ENCODE results near the gene HRAS. TPM values are rescaled to one million over a fixed set of nuclear protein-coding genes. Genes with fewer than 3 reads are reported as not detected.
"Not testable (repeated sequence)": the region's sequence is repeated elsewhere in the genome, so short reads cannot be mapped to it uniquely, and the experiment has no call there.

The HRAS gene
- total RNA-seq, 1 donor from 2014 or later = 68.3 TPM

DNA sequence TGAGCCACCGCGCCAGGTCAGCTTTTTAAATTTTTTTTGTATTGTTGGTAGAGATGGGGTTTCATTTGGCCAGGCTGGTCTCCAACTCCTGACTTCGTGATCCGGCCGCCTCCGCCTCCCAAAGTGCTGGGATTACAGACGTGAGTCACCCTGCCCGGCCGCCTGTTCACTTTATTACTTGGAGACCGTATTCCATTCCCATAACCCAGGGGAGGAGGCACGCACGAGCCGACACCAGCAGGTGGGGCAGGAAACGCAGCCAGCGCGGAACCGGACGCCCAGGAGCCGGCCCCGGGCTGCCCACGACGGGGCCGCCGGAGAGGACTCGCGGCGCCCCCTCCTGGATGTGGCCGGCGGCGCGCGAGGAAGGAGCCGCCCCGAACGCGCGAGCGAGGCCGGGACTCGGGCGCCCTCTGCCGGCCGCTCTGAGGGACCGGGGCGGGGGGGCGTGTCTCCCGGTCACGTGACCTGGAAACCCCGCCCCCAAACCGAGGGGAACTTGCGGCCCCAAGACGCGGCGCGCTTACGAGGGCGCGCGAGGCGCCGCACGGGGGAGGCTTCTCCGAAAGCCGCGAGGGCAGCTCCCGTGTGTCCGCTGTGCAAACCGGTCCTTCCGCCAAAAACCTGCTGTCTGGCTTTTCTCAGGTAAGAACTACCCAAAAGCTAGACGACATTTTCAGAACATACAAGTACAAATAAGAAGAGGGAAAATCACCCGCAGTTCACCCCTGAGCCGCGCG, 16.7 kb downstream of the HRAS start:
- Mint-ChIP-seq H3K9me3 (ENCODE audit: unreplicated experiment) (no peaks in the 10 kb centered on the region), H3K4me3 (ENCODE audit: unreplicated experiment) (peak overlapping the region; percentile 71), H3K27me3 (ENCODE audit: unreplicated experiment) (no peaks in the 10 kb centered on the region), H3K36me3 (ENCODE audit: unreplicated experiment) (peaks cover 15% of the 10 kb centered on the region), H3K27ac (ENCODE audit: unreplicated experiment) (peak overlapping the region; percentile 81), H3K4me1 (ENCODE audit: unreplicated experiment) (peaks cover 2% of the 10 kb centered on the region)
- peak; percentile 96 for DNase-seq (ENCODE audit: extremely low spot score, unreplicated experiment)
- TF ChIP-seq, protein P1, sequence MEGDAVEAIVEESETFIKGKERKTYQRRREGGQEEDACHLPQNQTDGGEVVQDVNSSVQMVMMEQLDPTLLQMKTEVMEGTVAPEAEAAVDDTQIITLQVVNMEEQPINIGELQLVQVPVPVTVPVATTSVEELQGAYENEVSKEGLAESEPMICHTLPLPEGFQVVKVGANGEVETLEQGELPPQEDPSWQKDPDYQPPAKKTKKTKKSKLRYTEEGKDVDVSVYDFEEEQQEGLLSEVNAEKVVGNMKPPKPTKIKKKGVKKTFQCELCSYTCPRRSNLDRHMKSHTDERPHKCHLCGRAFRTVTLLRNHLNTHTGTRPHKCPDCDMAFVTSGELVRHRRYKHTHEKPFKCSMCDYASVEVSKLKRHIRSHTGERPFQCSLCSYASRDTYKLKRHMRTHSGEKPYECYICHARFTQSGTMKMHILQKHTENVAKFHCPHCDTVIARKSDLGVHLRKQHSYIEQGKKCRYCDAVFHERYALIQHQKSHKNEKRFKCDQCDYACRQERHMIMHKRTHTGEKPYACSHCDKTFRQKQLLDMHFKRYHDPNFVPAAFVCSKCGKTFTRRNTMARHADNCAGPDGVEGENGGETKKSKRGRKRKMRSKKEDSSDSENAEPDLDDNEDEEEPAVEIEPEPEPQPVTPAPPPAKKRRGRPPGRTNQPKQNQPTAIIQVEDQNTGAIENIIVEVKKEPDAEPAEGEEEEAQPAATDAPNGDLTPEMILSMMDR (IDR thresholded peaks at IDR 0.05) = peak; percentile 100

DNA sequence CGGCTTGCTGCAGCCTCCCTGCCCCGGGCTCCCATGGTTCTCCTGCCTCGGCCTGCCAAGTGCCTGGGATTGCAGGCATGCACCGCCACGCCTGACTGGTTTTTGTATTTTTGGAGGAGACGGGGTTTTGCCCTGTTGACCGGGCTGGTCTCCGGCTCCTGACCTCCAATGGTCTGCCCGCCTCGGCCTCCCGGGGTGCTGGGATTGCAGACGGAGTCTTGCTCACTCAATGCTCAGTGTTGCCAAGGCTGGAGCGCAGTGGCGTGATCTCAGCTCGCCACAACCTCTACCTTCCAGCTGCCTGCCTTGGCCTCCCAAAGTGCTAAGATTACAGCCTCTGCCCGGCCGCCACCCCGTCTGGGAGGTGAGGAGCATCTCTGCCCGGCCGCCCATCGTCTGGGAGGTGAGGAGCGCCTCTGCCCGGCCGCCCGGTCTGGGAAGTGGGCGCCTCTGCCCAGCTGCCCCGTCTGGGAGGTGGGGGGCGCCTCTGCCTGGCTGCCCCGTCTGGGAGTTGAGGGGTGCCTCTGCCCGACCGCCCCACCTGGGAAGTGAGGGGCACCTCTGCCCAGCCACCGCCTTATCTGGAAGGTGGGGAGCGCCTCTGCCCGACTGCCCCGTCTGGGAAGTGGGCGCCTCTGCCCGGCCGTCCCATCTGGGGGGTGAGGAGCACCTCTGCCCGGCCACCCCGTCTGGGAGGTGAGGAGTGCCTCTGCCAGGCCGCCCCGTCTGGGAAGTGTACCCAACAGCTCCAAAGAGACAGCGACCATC, 18.3 kb downstream of the HRAS start:
- not testable (repeated sequence) for H3K4me3 Mint-ChIP-seq (ENCODE audit: unreplicated experiment); H3K4me1 Mint-ChIP-seq (ENCODE audit: unreplicated experiment); H3K27me3 Mint-ChIP-seq (ENCODE audit: unreplicated experiment); H3K9me3 Mint-ChIP-seq (ENCODE audit: unreplicated experiment); H3K27ac Mint-ChIP-seq (ENCODE audit: unreplicated experiment)
- DNase-seq (ENCODE audit: extremely low spot score, unreplicated experiment) = peak; percentile 83
- peaks cover 19% of the 10 kb centered on the region for H3K36me3 Mint-ChIP-seq (ENCODE audit: unreplicated experiment)

DNA sequence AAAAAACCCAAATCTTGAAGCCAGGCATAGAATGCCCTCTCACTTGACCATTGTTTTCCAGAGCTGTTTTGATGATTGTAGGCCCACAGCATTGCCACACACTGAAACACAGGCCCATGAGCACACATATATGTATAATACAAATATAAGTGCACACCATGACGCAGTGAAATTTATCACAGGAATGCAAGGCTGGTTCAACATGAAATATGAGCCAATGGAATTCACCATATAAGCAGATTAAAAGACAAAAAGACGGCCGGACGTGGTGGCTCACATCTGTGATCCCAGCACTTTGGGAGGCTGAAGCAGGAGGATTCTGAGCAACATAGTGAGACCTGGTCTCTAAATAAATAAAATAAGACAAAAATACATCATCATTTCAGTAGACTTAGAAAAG, 19.0 kb downstream of the HRAS start:
- H3K36me3 Mint-ChIP-seq (ENCODE audit: unreplicated experiment) = peaks cover 21% of the 10 kb centered on the region
- no peak overlapping the region for H3K27ac Mint-ChIP-seq (ENCODE audit: unreplicated experiment)
- H3K4me3 Mint-ChIP-seq (ENCODE audit: unreplicated experiment) = no peak overlapping the region
- H3K27me3 Mint-ChIP-seq (ENCODE audit: unreplicated experiment) = no peaks in the 10 kb centered on the region
- H3K4me1 Mint-ChIP-seq (ENCODE audit: unreplicated experiment) = peaks cover 2% of the 10 kb centered on the region
- TF ChIP-seq, protein P1 (IDR thresholded peaks at IDR 0.05) = no peak
- no peak for DNase-seq (ENCODE audit: extremely low spot score, unreplicated experiment)
- H3K9me3 Mint-ChIP-seq (ENCODE audit: unreplicated experiment) = no peaks in the 10 kb centered on the region

DNA sequence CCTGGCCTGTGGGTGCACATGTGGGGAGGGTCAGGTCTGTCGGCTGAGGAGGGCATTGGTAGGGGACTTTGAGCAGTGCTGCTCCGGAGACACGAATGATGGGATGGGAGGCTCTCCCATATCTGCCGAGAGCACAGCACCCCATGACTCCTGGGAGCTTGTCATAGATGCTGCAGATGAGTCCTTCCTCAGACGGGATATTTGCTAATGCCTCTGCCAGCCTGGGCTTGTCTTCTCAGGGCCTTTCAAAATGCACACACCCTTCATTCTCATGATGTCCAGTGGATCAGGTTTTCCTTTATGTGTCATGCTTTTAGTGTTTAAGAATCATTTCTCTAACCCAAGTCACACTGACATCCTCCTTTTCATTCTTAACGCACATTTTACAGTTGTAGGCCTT, 20.2 kb downstream of the HRAS start:
- Mint-ChIP-seq H3K27me3 (ENCODE audit: unreplicated experiment) (no peaks in the 10 kb centered on the region), H3K4me1 (ENCODE audit: unreplicated experiment) (peaks cover 2% of the 10 kb centered on the region), H3K36me3 (ENCODE audit: unreplicated experiment) (peaks cover 21% of the 10 kb centered on the region), H3K27ac (ENCODE audit: unreplicated experiment) (no peak overlapping the region), H3K9me3 (ENCODE audit: unreplicated experiment) (no peaks in the 10 kb centered on the region), H3K4me3 (ENCODE audit: unreplicated experiment) (no peak overlapping the region)
- TF ChIP-seq, protein P1 (IDR thresholded peaks at IDR 0.05) = no peak
- DNase-seq (ENCODE audit: extremely low spot score, unreplicated experiment) = no peak

DNA sequence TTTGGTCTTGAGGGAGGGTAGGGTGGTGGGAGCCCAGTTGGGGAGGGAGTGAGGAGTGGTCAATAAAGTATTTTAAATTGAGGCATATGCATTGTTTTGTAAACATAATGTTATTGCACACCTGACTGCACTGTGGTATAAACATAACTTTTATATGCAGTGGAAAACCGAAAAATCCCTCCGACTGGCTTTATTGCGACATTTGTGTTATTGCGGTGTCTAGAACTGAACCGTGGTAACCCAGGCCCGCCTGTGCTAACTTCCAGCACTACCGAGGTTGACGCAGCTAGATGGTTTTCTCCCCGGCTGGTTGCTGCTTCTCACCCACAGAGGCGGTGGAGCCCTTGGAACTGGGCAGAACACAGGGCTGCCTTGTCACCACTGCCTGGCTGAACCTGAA, 20.8 kb downstream of the HRAS start:
- Mint-ChIP-seq H3K4me3 (ENCODE audit: unreplicated experiment) (no peak overlapping the region), H3K36me3 (ENCODE audit: unreplicated experiment) (peaks cover 27% of the 10 kb centered on the region), H3K4me1 (ENCODE audit: unreplicated experiment) (peaks cover 2% of the 10 kb centered on the region), H3K27me3 (ENCODE audit: unreplicated experiment) (no peaks in the 10 kb centered on the region), H3K27ac (ENCODE audit: unreplicated experiment) (no peak overlapping the region), H3K9me3 (ENCODE audit: unreplicated experiment) (no peaks in the 10 kb centered on the region)
- TF ChIP-seq, protein P1 (IDR thresholded peaks at IDR 0.05) = no peak
- DNase-seq (ENCODE audit: extremely low spot score, unreplicated experiment) = no peak
